ENCODE measurements around the gene AGAP2.
"Not testable (repeated sequence)": the region's sequence is repeated elsewhere in the genome, so short reads cannot be mapped to it uniquely, and the experiment has no call there.

AGAP2 gene

DNA sequence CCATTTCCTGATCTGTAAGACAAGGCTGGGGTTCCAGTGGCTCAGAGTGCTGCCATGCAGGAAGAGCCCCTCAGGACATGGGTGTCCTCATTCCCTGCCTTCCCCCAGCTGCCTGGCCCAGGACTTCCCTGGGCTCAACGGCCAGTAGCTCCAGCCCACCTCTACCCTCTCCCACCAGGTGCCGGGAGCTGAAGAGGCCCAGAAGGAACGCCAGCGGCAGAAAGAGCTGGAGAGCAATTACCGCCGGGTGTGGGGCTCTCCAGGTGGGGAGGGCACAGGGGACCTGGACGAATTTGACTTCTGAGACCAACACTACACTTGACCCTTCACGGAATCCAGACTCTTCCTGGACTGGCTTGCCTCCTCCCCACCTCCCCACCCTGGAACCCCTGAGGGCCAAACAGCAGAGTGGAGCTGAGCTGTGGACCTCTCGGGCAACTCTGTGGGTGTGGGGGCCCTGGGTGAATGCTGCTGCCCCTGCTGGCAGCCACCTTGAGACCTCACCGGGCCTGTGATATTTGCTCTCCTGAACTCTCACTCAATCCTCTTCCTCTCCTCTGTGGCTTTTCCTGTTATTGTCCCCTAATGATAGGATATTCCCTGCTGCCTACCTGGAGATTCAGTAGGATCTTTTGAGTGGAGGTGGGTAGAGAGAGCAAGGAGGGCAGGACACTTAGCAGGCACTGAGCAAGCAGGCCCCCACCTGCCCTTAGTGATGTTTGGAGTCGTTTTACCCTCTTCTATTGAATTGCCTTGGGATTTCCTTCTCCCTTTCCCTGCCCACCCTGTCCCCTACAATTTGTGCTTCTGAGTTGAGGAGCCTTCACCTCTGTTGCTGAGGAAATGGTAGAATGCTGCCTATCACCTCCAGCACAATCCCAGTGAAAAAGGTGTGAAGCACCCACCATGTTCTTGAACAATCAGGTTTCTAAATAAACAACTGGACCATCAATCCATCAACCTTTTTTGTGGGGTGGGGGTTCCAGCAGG is 17.6 kb downstream of the AGAP2 start:
- DNase-seq, result no peak

DNA sequence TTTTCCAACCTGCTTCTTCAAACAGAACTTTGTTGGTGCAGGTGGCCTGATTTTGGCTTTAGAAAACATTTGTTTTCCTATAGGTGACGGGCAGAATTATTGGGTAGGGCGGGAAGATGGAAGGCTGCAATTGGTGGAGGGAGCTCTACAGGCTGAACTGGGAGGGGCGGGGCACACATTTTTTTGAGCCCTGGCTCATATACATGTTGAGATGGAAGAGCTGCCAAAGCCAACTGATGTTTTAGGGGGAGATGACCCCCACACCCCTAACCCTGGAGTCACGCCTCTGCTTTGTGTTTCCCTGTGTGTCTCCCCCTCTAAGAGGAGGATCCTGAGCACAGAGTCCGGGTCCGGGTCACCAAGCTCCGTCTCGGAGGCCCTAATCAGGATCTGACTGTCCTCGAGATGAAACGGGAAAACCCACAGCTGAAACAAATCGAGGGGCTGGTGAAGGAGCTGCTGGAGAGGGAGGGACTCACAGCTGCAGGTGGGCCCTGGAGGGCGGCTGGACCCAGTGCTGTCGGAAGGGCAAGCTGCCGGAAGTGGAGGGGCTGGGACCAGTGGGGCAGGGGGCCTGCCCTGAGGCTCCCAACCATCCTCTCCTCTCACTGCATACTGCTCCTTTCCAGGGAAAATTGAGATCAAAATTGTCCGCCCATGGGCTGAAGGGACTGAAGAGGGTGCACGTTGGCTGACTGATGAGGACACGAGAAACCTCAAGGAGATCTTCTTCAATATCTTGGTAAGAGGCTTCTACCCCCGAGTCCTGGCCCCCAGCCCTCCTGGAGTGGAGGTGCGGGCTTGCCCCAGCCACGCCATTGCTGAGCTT is 18.6 kb downstream of the AGAP2 start:
- DNase-seq, result no peak

DNA sequence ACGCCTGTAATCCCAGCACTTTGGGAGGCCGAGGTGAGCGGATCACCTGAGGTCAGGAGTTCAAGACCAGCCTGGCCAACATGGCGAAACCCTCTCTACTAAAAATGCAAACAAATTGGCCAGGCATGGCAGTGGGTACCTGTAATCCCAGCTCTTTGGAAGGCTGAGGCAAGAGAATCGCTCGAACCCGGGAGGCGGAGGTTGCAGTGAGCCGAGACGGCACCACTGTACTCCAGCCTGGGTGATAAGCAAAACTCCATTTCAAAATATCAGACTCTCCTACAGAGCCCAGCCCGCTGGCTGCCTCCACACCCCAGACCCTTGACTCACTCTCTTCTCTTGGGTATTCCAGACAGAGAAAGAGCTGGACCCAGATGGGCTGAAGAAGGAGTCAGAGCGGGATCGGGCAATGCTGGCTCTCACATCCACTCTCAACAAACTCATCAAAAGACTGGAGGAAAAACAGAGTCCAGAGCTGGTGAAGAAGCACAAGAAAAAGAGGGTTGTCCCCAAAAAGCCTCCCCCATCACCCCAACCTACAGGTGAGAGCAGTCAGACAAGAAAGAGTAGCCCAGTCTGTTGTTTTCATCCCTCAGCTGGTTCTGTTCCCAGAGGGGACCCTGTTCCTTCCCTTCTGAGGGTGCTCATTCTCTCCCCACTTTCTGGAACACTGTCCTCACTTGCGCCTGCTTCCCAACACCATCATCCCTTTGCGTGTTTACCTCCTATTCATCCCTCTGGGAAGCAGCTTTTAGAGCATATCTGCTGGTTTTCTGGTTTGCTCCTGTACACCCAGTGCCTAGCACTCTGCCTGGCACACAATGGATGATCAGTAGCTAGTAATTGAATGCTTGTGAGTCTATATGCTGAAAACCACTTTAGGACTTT is 19.7 kb downstream of the AGAP2 start:
- DNase-seq, result no peak

DNA sequence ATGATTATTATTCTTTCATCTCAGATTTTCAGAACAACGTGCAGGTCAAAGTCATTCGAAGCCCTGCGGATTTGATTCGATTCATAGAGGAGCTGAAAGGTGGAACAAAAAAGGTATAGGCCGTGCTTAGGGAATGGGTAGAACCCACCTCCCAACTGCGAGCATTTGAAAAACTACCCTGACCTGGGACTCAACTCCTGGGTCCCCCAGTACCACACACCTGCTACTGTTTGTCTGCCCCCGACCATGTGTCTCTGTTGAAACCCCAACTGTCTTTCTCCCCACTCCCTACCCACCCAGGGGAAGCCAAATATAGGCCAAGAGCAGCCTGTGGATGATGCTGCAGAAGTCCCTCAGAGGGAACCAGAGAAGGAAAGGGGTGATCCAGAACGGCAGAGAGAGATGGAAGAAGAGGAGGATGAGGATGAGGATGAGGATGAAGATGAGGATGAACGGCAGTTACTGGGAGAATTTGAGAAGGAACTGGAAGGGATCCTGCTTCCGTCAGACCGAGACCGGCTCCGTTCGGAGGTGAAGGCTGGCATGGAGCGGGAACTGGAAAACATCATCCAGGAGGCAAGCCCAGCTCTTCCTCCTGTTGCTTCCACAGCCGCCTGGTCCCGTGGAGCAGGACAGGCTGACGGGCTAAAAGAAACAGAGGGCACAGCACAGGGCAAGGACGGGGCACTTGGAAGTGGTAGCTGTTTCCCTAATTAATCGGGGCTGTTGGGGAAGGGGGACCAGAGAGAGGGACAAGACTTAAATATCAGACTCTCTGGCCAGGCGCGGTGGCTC is 20.5 kb downstream of the AGAP2 start:
- no peak for DNase-seq

DNA sequence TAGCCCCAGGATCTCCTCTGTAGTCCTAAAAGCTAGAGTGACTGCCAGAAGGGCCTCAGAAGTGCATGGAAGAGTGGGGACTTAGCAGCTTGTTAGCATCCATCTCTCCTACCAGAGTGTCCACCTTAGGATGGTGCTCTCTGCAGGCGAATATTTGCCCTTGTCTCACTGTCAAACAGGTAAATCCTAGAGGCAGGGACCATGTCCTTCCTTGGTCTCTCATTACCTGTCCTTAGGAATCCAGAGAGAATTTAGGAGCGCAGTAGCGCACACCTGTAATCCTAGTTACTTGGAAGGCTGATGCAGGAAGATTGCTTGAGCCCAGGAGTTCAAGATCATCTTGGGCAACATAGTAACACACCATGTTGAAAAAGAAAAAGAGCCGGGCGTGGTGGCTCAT is 21.4 kb downstream of the AGAP2 start:
- no peak for DNase-seq

DNA sequence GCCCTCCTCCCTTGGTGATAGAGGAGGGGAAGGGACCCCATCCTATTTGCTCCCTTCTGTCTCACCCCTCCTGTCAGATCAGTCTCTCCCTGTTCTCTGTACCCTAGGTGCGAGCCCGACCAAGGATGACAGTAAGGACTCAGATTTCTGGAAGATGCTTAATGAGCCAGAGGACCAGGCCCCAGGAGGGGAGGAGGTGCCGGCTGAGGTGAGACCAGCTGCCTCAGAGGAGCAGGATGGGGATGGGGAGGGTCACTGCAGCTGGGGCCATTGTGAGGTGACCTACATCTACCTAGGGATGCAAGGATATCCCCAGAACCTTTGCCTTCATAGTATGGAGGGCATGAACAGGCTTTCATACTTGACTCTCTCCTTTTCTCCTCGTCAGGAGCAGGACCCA is 22.2 kb downstream of the AGAP2 start:
- no peak for DNase-seq

DNA sequence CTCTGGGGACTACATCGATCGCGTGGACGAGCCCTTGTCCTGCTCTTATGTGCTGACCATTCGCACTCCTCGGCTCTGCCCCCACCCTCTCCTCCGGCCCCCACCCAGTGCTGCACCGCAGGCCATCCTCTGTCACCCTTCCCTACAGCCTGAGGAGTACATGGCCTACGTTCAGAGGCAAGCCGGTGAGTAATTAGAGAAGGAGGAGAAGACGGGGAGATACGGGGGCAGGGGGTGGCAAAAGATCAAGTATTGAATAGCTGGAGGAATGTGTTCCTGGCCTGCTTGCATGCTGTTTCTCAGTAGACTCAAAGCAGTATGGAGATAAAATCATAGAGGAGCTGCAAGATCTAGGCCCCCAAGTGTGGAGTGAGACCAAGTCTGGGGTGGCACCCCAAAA is 22.8 kb downstream of the AGAP2 start:
- DNase-seq, result no peak

DNA sequence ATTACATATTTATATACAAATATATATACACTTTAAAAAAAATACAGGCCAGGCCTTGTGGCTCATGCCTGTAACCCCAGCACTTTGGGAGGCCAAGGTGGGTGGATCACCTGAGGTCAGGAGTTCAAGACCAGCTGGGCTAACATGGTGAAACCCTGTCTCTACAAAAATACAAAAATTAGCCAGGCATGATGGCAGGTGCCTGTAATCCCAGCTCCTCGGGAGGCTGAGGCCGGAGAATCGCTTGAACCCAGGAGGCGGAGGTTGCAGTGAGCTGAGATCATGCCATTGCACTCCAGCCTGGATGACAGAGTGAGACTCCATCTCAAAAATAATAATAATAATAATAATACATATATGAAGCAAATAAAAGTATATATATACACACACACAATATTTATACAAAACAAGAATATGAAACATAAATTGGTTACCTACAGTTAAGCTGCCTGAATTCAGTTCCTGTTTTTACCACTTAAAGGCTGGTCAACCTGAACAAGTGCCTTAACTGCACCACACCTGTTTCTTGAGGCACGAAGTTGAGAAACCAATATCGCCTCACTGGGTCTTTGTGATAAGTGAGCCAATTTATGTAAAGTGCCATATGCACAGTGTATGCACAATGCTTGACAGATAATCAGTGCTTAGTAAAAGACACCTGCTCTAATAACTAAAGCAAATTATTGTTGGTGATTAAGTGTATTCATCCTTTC is 23.4 kb downstream of the AGAP2 start:
- not testable (repeated sequence) for DNase-seq

DNA sequence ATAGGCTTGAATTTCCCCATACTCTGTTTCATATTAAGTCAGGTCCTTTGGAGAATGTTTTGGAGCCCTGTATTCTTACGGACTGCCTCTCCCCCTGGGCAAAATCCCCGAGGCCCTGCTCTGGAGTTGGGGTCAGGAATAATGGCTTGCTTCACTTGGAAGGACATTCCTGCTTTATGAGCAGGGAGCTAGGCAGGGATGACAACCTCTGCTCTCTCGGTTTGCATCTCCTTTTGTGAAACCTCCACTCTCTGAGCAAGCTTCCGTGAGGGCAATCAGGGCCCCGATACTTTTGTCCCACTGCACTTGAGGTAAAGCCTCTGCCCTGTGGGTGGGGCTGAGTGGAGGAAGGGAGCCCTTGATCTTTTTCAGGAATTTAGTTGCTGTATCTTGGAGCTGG is 25.3 kb downstream of the AGAP2 start:
- no peak for DNase-seq

DNA sequence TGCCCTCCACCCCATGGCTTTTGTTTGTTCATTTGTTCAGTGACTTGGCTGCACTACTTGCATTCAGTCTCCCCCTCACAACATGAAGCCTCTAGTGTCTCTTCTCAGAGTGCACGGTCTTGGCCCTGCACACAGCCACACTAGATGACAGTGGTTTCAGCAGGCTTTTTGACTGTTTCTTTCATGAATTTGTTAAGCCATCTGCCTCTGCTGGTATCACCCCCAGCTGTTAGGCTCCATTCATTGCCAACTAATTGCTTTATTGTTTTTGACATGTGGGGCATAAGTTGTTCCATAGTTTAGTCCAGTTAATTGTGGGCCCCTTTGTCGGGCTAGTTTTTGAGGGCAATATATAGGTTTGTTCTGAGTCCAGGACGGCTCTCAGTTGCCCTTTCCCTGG is 25.8 kb downstream of the AGAP2 start:
- DNase-seq, result no peak

DNA sequence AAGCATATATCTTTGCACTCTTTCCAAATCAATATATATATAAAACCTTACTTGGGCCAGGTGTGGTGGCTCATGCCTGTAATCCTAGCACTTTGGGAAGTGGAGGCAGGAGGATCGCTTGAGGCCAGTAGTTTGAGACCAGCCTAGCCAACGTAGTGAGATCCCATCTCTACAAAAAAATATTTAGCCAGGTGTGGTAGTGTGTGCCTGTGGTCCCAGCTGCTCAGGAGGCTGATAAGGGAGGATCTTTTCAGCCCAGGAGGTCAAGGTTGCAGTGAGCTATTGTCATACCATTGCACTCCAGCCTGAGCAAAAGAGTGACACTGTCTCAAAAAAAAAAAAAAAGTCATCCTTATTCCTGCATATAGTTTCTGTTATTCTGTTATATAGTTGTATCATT is 30.2 kb downstream of the AGAP2 start:
- DNase-seq, result no peak

DNA sequence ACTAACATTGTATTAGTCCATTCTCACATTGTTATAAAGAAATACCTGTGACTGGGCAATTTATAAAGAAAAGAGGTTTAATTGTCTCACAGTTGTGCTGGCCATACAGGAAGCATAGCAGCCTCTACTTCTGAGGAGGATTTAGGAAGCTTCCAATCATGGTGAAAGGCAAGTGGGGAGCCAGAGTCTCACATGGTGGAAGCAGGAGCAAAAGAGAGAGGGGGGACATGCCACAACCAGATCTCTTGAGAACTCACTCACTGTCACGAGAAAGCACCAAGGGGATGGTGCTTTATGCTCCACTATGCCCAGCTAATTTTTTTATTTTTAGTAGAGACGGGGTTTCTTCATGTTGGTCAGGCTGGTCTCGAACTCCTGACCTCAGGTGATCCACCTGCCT is 31.3 kb downstream of the AGAP2 start:
- no peak for DNase-seq

DNA sequence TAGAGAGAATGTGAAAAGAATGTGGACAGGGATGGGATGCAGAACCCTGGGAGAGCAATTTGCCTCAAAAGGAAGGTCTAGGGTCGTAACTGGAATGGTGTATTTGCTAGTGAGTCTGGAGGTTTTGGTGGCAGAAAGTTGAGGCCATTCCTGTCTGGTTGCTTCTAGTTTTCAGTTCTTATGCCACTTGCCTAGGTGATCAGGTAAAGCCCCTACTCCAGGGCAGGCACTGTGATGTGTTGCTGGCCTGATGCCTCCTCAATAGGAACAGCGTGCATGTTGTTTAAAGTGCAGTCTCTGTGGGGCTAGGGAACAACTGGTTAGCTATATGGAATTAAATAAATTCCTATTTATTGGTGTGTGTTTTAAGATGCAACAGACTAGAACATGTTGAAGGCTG is 38.2 kb downstream of the AGAP2 start:
- DNase-seq, result no peak

DNA sequence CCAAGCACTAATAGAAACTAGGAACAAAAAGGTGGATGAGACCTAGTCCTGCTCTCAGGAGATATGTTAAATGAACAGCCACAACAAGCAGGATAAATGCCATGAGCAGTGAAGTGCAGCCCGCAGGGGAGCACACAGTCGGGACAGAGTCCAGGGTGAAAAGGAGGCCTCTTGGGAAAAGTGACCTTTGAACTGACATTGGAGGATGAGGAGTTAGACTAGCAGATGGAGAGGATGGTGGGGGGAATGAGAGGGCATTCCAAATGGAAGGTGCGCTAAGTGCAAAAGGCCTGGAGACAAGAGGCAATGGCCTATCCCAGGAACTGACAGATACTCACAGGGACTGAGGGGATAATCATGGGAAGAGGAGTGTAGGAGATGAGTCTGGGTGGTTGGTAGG is 40.1 kb downstream of the AGAP2 start:
- DNase-seq, result no peak

DNA sequence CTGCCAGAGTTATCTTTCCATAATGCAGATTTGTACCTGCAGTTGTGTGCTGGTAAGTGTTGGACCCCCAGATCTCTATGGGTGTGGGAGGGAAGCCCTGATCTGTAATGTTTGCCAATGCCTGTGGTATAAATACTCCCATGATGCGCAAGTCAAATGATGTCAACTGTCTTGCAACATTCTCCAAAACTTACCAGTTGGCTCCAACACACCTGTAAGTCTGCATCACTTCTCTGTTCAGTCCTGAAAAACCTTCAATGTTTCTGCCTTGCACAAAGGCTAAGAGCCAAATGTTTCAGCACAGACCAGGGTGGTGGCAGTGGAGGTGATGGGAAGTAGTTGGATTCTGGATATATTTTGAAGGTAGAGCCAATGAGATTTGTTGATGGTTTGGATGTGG is 41.5 kb downstream of the AGAP2 start:
- DNase-seq, result no peak

DNA sequence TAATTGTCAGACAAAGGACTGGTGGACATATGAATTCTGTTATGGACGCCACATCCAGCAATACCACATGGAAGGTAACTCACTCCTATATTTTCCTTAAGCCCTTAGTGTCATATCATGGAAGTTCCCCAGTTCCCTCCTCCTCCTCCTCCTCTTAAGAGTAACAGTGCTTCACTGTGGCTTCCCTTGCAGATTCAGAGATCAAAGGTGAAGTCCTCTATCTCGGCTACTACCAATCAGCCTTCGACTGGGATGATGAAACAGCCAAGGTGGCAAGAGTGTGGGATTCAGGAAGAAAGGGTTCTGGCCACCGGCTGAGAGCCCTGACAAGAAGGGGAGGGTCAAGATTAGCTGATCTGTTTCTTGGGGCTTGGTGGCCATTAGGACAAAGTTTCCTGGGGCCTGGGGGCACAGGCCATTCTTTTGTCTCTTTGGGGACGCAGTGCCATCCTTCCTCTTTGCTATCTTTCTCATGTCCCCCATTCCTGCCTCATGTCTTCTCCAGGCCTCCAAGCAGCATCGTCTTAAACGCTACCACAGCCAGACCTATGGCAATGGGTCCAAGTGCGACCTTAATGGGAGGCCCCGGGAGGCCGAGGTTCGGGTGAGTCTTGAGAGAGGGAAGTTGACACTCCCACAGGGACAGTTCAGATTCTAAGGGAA is 42.6 kb downstream of the AGAP2 start:
- no peak for DNase-seq

DNA sequence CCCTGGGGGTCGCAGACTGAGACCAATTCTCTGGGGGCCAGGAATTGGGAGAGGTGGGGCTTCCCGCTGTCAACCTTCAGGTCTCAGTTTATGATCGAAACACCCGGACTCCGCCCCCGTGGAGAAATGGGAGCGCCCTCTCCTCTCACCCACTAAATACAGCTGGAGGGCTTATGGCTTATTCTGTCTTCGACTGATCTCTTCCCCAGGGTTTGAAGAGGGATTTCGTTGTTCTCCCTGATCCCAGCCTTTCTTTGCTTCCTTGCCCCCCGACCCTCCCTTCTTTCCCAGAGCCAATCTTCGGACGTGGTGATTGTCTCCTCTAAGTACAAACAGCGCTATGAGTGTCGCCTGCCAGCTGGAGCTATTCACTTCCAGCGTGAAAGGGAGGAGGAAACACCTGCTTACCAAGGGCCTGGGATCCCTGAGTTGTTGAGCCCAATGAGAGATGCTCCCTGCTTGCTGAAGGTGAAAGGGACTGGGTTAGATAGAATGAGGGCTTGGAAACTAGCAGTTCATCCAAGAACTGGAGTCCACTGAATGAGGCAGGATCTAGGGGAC is 44.0 kb downstream of the AGAP2 start:
- DNase-seq, result peak; percentile 3

DNA sequence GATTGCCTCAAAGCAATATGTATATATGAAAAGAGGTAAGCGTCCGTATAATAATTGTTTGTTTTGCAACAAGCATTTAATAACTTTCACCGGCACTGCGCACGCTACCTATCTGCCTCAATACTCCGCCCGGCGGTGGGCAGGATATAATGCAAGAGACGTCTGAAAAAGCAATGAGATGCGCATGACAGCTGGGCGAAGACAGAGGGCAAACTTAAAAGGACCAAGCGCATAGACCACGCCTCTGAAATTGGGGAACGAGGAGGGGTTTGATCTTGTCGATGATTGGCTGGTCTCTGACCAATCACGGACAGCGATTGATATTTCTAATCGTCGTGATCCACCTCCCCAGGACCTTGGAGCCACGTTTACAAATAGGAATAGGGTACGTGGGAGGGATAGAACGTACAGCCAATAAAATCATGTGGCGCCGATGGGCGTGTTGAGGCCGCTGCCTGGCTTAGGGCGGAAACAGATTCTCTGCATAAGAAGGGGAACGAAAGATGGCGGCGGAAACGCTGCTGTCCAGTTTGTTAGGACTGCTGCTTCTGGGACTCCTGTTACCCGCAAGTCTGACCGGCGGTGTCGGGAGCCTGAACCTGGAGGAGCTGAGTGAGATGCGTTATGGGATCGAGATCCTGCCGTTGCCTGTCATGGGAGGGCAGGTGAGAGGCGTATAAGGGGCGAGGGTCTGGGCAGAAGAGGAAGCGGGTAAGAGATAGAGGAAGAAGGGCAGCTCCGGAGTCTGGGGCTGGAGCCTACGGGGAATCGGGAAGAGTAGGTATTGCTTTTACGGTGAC is 44.7 kb downstream of the AGAP2 start, which contains the start of gene OS9:
TSS of gene OS9 (plus strand) at position 474 of the 800 bp plus-strand sequence. CDS start at position 504, 30 bp downstream.
- peak; percentile 98 for DNase-seq

DNA sequence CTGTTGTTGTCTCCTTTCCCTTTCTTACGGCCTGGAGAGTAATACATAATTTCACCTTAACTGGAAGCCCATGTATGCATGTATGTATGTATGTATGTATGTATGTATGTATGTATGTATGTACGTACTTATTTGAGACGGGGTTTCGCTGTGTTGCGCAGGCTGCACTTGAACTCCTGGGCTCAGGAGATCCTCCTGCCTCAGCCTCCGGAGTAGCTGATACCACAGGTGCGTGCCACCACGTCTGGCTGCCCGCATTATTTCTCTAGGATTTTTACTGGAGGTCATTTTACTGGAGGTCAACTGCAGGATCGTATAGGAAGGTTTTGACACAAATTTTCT is 45.3 kb downstream of the AGAP2 start:
- no peak for DNase-seq

DNA sequence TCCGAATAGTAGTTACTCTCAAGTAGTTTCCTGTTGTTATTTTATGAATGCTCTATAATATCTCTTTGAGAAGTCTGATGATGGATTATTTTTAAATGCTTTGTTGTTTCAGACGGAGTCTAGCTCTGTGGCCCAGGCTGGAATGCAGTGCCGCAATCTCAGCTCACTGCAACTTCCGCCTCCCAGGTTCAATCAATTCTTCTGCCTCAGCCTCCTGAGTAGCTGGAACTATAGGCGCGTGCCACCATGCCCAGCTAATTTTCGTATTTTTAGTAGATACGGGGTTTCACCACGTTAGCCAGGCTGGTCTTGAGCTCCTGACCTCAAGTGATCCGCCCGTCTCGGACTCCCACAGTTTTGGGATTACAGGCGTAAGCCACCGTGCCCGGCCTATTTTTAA is 46.0 kb downstream of the AGAP2 start:
- no peak for DNase-seq

All from NCI-H1092 treated with DMSO at 0.1 percent for 48 hours (cell line).